T-helper 1 cell (primary cell): ENCODE results near the gene SLITRK2.

Experiments used
- DNase-seq, 5 donors: peaks; one replicate each; pipeline ENCODE4 v3.0.0-alpha.2; 2012 to 2020

The SLITRK2 gene

GRCh38 chrX:145861818-145862217 is 44.2 kb downstream of the SLITRK2 start:
- no peak for DNase-seq

- DNase-seq, result no peak
Observed at GRCh38 chrX:145865082-145865481, 47.5 kb downstream of the SLITRK2 start.
